B cell (primary cell): ENCODE results near the gene RNF149. TPM values are rescaled to one million over a fixed set of nuclear protein-coding genes. Genes with fewer than 3 reads are reported as not detected.

Experiments
- ATAC-seq: fragments of 200-7000 bp; cut with Tn5 transposase; one replicate; pipeline ENCODE4 v1.10.0; 2021; ENCODE audit warnings: low read depth, mild to moderate bottlenecking, moderate number of reproducible peaks, moderate library complexity
- CTCF ChIA-PET: fragments of 350-600 bp; sonication (Branson Sonifier 250); formaldehyde crosslinking; loops from one replicate; lab custom pipeline; 2021; ENCODE audit warnings: antibody characterized with exemption, inconsistent platforms; lab: Charles Lee
- POLR2A ChIA-PET: fragments of 350-600 bp; sonication (Branson Sonifier 250); formaldehyde crosslinking; loops from one replicate; lab custom pipeline; 2021; ENCODE audit warnings: antibody characterized with exemption; lab: Charles Lee
- DNase-seq: peaks from one replicate; pipeline ENCODE4 v3.0.0; 2013
- H2AFZ ChIP-seq: 2 replicates; pipeline ENCODE4 v1.6.1; 2012; ENCODE audit warnings: mild to moderate bottlenecking, low read depth, low read length; ENCODE audit not compliant: insufficient read depth, poor library complexity, severe bottlenecking
- H3K27ac ChIP-seq, 2 donors: 1 replicate in 1 of 2; 2 replicates in 1 of 2; pipeline ENCODE4 v1.5.1; 2012 to 2013; ENCODE audit warnings: low read length in 2 of 2, mild to moderate bottlenecking in 2 of 2, moderate library complexity in 1 of 2
- H3K27me3 ChIP-seq, 4 experiments: fragments of 200-600 bp in 1 of 4; sonication (generic) in 1 of 4; replicated peaks in 1 of 4; 1 replicate in 2 of 4; 2 replicates in 2 of 4; pipeline versions ENCODE4 v1.6.1 to v1.7.0; 2013 to 2016; ENCODE audit warnings: low read length in 3 of 4, mild to moderate bottlenecking in 2 of 4, mixed read lengths in 1 of 4, moderate library complexity in 1 of 4; ENCODE audit not compliant: insufficient read depth in 4 of 4, control insufficient read depth in 3 of 4; ENCODE audit errors: control extremely low read depth in 1 of 4
- H3K36me3 ChIP-seq, 2 experiments: replicated peaks in 1 of 2; 1 replicate in 1 of 2; 2 replicates in 1 of 2; pipeline versions ENCODE4 v1.6.1 to v1.7.1; 2013; ENCODE audit warnings: low read length in 1 of 2; ENCODE audit not compliant: insufficient read depth in 2 of 2, control insufficient read depth in 1 of 2; ENCODE audit errors: control extremely low read depth in 1 of 2, extremely low read depth in 1 of 2
- H3K4me1 ChIP-seq, 2 donors: fragments of 200-600 bp in 1 of 2; sonication (generic) in 1 of 2; 1 replicate in 1 of 2; 2 replicates in 1 of 2; pipeline versions ENCODE4 v1.5.1 to v1.6.1; 2013 to 2017; ENCODE audit warnings: low read length in 2 of 2; ENCODE audit not compliant: control insufficient read depth in 2 of 2, insufficient read depth in 2 of 2
- H3K4me2 ChIP-seq: replicated peaks from 2 replicates; pipeline ENCODE3; 2012; ENCODE audit warnings: mild to moderate bottlenecking, low read depth, low read length; ENCODE audit not compliant: poor library complexity, severe bottlenecking
- H3K4me3 ChIP-seq, 5 experiments: fragments of 200-600 bp in 1 of 5; sonication (generic) in 1 of 5; 1 replicate in 3 of 5; 2 replicates in 2 of 5; pipeline versions ENCODE4 v1.5.1 to v1.7.0; 2011 to 2016; ENCODE audit warnings: low read length in 4 of 5, mild to moderate bottlenecking in 4 of 5, low read depth in 2 of 5, control low read depth in 1 of 5, moderate library complexity in 1 of 5; ENCODE audit not compliant: insufficient read depth in 1 of 5; ENCODE audit errors: control extremely low read depth in 1 of 5, extremely low read depth in 1 of 5
- H3K79me2 ChIP-seq: fragments of 200-600 bp; sonication (generic); one replicate; pipeline ENCODE4 v1.6.0; 2016; ENCODE audit warnings: low read length; ENCODE audit not compliant: control insufficient read depth, insufficient read depth
- H3K9ac ChIP-seq: fragments of 200-600 bp; sonication (generic); 2 replicates; pipeline ENCODE4 v1.6.1; 2017; ENCODE audit warnings: mild to moderate bottlenecking, low read length, moderate library complexity
- H3K9me3 ChIP-seq, 3 donors: one replicate each; pipeline versions ENCODE4 v1.6.1 to v1.7.1; 2013; ENCODE audit warnings: low read length in 2 of 3; ENCODE audit not compliant: control insufficient read depth in 2 of 3, insufficient read depth in 1 of 3; ENCODE audit errors: control extremely low read depth in 1 of 3
- H4K20me1 ChIP-seq: 2 replicates; pipeline ENCODE4 v1.6.0; 2012; ENCODE audit warnings: mild to moderate bottlenecking, low read length; ENCODE audit not compliant: insufficient read depth, control insufficient read depth, poor library complexity, severe bottlenecking
- H3K27ac Mint-ChIP-seq: one replicate; pipeline ENCODE4 v1.8.0; 2021; ENCODE audit warnings: mixed read lengths
- H3K27me3 Mint-ChIP-seq: one replicate; pipeline ENCODE4 v1.8.0; 2021; ENCODE audit warnings: mixed read lengths
- H3K4me1 Mint-ChIP-seq: one replicate; pipeline ENCODE4 v1.8.0; 2021; ENCODE audit warnings: mixed read lengths
- H3K4me3 Mint-ChIP-seq: one replicate; pipeline ENCODE4 v1.8.0; 2021; ENCODE audit warnings: mixed read lengths
- H3K9me3 Mint-ChIP-seq: one replicate; pipeline ENCODE4 v1.8.0; 2022; ENCODE audit warnings: mixed read lengths; ENCODE audit not compliant: insufficient read depth
- EZH2 ChIP-seq: IDR thresholded peaks from 2 replicates; pipeline ENCODE4 v1.6.1; 2012; ENCODE audit warnings: borderline replicate concordance, low read depth, mild to moderate bottlenecking, moderate library complexity, low read length; ENCODE audit not compliant: insufficient read depth, poor library complexity, severe bottlenecking
- WGBS: methylation state at CpG from one replicate; pipeline ENCODE4 v1.1.5; 2013; ENCODE audit warnings: missing lambda C conversion rate; ENCODE audit not compliant: insufficient coverage; 5-methylcytosine and 5-hydroxymethylcytosine counted together
- intact Hi-C: fragments of 100-400 bp; cut with micrococcal nuclease; formaldehyde crosslinking; loops from one replicate; pipeline ENCODE4 v1.10.0; 2022
- polyA plus RNA-seq: library from polyadenylated mRNA; depleted of rRNA; stranded (reverse); fragments of >200 nt; gene quantifications from 2 replicates; pipeline ENCODE4 v1.2.3, GENCODE V29; 2012
- total RNA-seq, 2 donors: library from RNA; stranded (reverse); fragments of 120-200 nt in 1 of 2; gene quantifications; 1 replicate in 1 of 2; 2 replicates in 1 of 2; pipeline versions ENCODE4 v1.2.3 to v1.2.4, GENCODE V29; 2013 to 2022
- TF ChIP-seq, protein P1 (sequence below): fragments of 200-600 bp; IDR thresholded peaks from one replicate; pipeline ENCODE4 v1.8.0; 2022; ENCODE audit warnings: antibody characterized with exemption, mild to moderate bottlenecking

Gene RNF149
- total and polyA plus RNA-seq, 2 donors (not counting 1 experiment from before 2014, with no cell fraction given) = 28.2 to 71.6 TPM

- CTCF ChIA-PET = no interaction called here
- POLR2A ChIA-PET = no interaction called here
- H3K27ac Mint-ChIP-seq = no peak overlapping the region
- H3K9me3 ChIP-seq = peaks cover 0 to 7% (median 0%) of the 10 kb centered on the region in 3 donors
- H3K27me3 Mint-ChIP-seq = peaks cover 4% of the 10 kb centered on the region
- H3K27ac ChIP-seq = no peak overlapping the region
- peaks cover 0 to 8% of the 10 kb centered on the region in 2 donors for H3K4me1 ChIP-seq
- H3K4me3 ChIP-seq = no peak overlapping the region
- H3K9me3 Mint-ChIP-seq = no peaks in the 10 kb centered on the region
- DNase-seq (no peak), ATAC-seq (no peak)
- no peaks in the 10 kb centered on the region for H3K27me3 ChIP-seq
- no peaks in the 10 kb centered on the region for H3K79me2 ChIP-seq
- TF ChIP-seq EZH2 = no peak
- TF ChIP-seq, protein P1, sequence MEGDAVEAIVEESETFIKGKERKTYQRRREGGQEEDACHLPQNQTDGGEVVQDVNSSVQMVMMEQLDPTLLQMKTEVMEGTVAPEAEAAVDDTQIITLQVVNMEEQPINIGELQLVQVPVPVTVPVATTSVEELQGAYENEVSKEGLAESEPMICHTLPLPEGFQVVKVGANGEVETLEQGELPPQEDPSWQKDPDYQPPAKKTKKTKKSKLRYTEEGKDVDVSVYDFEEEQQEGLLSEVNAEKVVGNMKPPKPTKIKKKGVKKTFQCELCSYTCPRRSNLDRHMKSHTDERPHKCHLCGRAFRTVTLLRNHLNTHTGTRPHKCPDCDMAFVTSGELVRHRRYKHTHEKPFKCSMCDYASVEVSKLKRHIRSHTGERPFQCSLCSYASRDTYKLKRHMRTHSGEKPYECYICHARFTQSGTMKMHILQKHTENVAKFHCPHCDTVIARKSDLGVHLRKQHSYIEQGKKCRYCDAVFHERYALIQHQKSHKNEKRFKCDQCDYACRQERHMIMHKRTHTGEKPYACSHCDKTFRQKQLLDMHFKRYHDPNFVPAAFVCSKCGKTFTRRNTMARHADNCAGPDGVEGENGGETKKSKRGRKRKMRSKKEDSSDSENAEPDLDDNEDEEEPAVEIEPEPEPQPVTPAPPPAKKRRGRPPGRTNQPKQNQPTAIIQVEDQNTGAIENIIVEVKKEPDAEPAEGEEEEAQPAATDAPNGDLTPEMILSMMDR = no peak
- no peak overlapping the region for H3K9ac ChIP-seq
- no peaks in the 10 kb centered on the region for H4K20me1 ChIP-seq
- no peaks in the 10 kb centered on the region for H3K36me3 ChIP-seq
- WGBS = no CpG with 5 or more reads among the region's 2 CpGs
- peaks cover 7% of the 10 kb centered on the region for H3K4me1 Mint-ChIP-seq
- no peak overlapping the region for H3K4me2 ChIP-seq
- intact Hi-C loops = no loop called here
- H3K4me3 Mint-ChIP-seq = no peak overlapping the region
- H2AFZ ChIP-seq = no peak overlapping the region
Measured at GRCh38 chr2:101337877-101338276, 29.4 kb upstream of the RNF149 start.

DNA sequence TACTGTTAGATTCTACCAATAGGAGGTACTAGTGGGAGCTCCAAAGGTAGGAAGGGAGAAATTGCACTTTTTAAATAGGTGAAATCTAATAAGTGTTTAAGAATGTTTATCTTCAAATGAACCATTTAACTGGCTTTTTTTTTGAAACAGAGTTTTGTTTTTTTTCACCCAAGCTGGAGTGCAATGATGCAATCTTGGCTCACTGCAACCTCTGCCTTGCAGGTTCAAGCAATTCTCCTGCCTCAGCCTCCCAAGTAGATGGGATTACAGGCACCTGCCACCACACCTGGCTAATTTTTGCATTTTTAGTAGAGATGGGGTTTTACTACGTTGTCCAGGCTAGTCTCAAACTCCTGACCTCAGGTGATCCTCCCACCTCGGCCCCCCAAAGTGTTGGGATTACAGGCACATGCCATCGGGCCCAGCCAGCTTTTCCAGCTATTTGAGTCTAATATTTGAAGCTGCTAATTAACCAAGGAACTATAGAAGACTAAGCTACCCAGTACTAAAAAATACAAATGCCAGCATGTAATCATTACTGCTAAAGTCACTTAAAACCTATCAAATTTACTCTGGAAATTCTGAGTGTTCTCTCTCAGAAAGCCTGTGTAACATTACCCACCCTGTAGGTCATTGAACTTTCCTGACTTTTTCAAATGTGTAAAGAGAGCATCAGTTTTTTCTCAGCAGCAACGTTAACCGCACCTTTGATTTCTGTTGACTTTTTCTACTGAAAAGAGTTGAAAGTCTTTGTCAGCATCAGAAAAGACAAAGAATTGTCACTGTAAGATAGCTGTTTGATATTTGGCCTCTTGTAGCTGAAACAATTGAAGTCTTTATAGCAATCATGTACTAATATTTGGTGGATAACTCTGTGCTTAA, 24.6 kb upstream of the RNF149 start:
- ChIA-PET CTCF (interaction anchor here (0.6 to 2.5 kb wide), 2 partner anchors 9 to 88 kb away, joined by 3 to 12 read pairs; no protein-coding TSS in a partner anchor), POLR2A (no interaction called here)
- H3K4me1 Mint-ChIP-seq = no peaks in the 10 kb centered on the region
- no peak overlapping the region for H3K27ac Mint-ChIP-seq
- DNase-seq (no peak), ATAC-seq (no peak)
- no peaks in the 10 kb centered on the region for H3K9me3 Mint-ChIP-seq
- peaks cover 12 to 13% of the 10 kb centered on the region in 2 donors for H3K4me1 ChIP-seq
- peaks cover 4% of the 10 kb centered on the region for H3K27me3 Mint-ChIP-seq
- no peak overlapping the region for H2AFZ ChIP-seq
- no peaks in the 10 kb centered on the region for H4K20me1 ChIP-seq
- H3K27ac ChIP-seq = no peak overlapping the region
- intact Hi-C loops = no loop called here
- TF ChIP-seq, protein P1 = no peak
- no peak for TF ChIP-seq EZH2
- H3K4me2 ChIP-seq = no peak overlapping the region
- no peaks in the 10 kb centered on the region for H3K9me3 ChIP-seq
- no peak overlapping the region for H3K9ac ChIP-seq
- H3K36me3 ChIP-seq = no peaks in the 10 kb centered on the region
- no peak overlapping the region for H3K4me3 ChIP-seq
- WGBS = 92% methylated on average over 4 of the region's 5 CpGs
- no peaks in the 10 kb centered on the region for H3K79me2 ChIP-seq
- no peak overlapping the region for H3K4me3 Mint-ChIP-seq
- H3K27me3 ChIP-seq = no peaks in the 10 kb centered on the region
